Lower lobe of right lung (tissue), 2 donors: Measurements from ENCODE around the gene STX17. TPM values are rescaled to one million over a fixed set of nuclear protein-coding genes. Genes with fewer than 3 reads are reported as not detected.
"Not testable (repeated sequence)": the region's sequence is repeated elsewhere in the genome, so short reads cannot be mapped to it uniquely, and the experiment has no call there.

Source experiments
- ATAC-seq, 2 donors: fragments of 200-7000 bp; cut with Tn5 transposase; one replicate each; pipeline ENCODE4 v1.9.1; 2020 to 2022; ENCODE audit warnings: mild to moderate bottlenecking in 2 of 2, moderate library complexity in 2 of 2
- DNase-seq: peaks from one replicate; pipeline ENCODE4 v3.0.0-alpha.2; 2020
- H3K27ac ChIP-seq: fragments of 200-600 bp; one replicate; pipeline ENCODE4 v1.8.0; 2022
- H3K27me3 ChIP-seq: fragments of 200-600 bp; one replicate; pipeline ENCODE4 v1.8.0; 2022; ENCODE audit warnings: low read depth
- H3K36me3 ChIP-seq: fragments of 200-600 bp; one replicate; pipeline ENCODE4 v1.8.0; 2022; ENCODE audit warnings: mild to moderate bottlenecking
- H3K4me1 ChIP-seq: fragments of 200-600 bp; one replicate; pipeline ENCODE4 v1.8.0; 2022
- H3K4me3 ChIP-seq: fragments of 200-600 bp; one replicate; pipeline ENCODE4 v1.8.0; 2022; ENCODE audit warnings: mild to moderate bottlenecking
- H3K9me3 ChIP-seq: fragments of 200-600 bp; one replicate; pipeline ENCODE4 v1.8.0; 2022
- intact Hi-C: fragments of 100-400 bp; cut with DNase I; formaldehyde crosslinking; loops from one replicate; pipeline ENCODE4 v1.11.0; 2022
- total RNA-seq: library from RNA; stranded (reverse); fragmentation: NEBNext Ultra II Directional; extraction: Animal tissue kit (Norgen Biotek cat#: 25700); gene quantifications from one replicate; pipeline ENCODE4 v1.2.1, GENCODE V29; 2021
- TF ChIP-seq, protein P1 (sequence below): fragments of 200-600 bp; IDR thresholded peaks from one replicate; pipeline ENCODE4 v1.8.0; 2022; ENCODE audit warnings: antibody characterized with exemption, mild to moderate bottlenecking
- donor health status: DM: no; HTN: yes; CAD: no; lungs with severe emphysema.

The STX17 gene
- total RNA-seq, 1 donor from 2014 or later, result 37.8 TPM

DNA sequence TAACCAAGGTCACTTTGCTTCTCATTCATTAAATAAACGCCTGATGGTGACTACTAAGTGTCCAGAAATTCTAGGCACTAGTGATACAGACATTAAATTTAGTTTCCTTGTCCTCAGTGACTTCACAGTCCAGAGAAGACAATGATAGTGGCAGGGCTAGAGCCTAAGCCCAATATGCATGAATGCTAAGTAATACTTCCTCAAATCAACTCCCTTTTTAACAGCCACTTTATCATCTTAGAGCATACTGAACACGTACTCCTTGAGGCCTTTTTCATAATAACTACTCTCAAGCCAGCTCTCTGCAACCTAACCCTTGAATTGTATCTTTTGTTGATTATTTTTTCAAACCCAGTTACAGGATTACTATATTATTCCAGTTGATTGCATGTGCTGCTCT is 74.1 kb downstream of the STX17 start:
- H3K4me1 ChIP-seq, result no peaks in the 10 kb centered on the region
- no peak overlapping the region for H3K27ac ChIP-seq
- H3K27me3 ChIP-seq, result no peaks in the 10 kb centered on the region
- intact Hi-C loops, result no loop called here
- ATAC-seq (no peak), DNase-seq (no peak)
- TF ChIP-seq, protein P1, sequence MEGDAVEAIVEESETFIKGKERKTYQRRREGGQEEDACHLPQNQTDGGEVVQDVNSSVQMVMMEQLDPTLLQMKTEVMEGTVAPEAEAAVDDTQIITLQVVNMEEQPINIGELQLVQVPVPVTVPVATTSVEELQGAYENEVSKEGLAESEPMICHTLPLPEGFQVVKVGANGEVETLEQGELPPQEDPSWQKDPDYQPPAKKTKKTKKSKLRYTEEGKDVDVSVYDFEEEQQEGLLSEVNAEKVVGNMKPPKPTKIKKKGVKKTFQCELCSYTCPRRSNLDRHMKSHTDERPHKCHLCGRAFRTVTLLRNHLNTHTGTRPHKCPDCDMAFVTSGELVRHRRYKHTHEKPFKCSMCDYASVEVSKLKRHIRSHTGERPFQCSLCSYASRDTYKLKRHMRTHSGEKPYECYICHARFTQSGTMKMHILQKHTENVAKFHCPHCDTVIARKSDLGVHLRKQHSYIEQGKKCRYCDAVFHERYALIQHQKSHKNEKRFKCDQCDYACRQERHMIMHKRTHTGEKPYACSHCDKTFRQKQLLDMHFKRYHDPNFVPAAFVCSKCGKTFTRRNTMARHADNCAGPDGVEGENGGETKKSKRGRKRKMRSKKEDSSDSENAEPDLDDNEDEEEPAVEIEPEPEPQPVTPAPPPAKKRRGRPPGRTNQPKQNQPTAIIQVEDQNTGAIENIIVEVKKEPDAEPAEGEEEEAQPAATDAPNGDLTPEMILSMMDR, result no peak
- no peak overlapping the region for H3K4me3 ChIP-seq
- H3K9me3 ChIP-seq, result no peaks in the 10 kb centered on the region
- H3K36me3 ChIP-seq, result peaks cover 43% of the 10 kb centered on the region

DNA sequence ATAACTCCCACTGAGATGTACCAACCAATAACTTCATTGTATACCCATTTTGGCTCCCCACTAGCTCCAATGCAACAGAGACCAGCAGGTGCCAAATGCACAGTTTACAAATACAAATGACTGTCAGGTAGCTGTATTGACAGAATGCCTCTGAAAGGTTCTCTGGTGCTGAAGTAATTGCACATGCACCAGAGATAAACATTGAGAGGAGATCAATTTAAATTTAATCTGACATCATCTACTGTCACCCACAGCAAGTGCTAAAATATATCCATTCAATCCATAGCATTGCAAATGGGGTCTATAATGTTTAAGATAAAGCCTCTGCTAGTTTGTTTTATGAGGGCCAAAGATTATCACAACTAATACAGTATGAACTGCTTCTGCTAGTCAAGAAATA is 80.2 kb downstream of the STX17 start:
- Histone ChIP-seq H3K4me1 (no peaks in the 10 kb centered on the region), H3K4me3 (no peak overlapping the region), H3K27me3 (no peaks in the 10 kb centered on the region), H3K27ac (no peak overlapping the region), H3K9me3 (peaks cover 12% of the 10 kb centered on the region), H3K36me3 (peaks cover 27% of the 10 kb centered on the region)
- DNase-seq (no peak), ATAC-seq (no peak)
- intact Hi-C loops, result no loop called here
- TF ChIP-seq, protein P1, result no peak

DNA sequence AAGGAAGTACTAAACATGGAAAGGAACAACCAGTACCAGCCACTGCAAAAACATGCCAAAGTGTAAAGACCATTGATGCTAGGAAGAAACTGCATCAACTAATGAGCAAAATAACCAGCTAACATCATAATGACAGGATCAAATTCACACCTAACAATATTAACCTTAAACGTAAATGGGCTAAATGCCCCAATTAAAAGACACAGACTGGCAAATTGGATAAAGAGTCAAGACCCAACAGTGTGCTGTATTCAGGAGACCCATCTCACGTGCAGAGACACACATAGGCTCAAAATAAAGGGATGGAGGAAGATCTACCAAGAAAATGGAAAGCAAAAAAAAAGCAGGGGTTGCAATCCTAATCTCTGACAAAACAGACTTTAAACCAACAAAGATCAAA is 84.1 kb downstream of the STX17 start:
- DNase-seq, ATAC-seq, H3K27me3 ChIP-seq, H3K4me1 ChIP-seq, H3K27ac ChIP-seq, H3K4me3 ChIP-seq, intact Hi-C loops, H3K36me3 ChIP-seq: not testable (repeated sequence)
- peaks cover 24% of the 10 kb centered on the region for H3K9me3 ChIP-seq

DNA sequence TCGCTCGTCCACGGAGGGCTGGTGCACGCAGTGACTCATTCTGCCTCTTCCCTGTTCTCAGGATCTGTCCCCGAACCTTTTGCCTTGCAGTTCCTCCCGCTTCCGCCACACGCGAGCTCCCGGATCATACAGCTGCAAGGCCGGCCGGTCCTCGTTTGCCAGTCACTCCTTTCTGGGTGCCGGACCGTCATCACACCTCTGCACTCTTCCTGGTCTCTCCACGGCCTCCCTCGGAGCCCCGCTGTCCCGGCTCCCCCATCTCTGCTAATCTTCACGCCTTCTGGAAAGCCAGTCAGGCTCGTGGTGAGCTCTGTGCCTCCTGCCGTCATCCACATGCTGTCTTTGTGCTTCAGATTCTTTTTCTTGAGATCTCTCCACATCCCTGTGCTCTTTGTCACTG is 91.8 kb downstream of the STX17 start:
- H3K27me3 ChIP-seq, result no peaks in the 10 kb centered on the region

DNA sequence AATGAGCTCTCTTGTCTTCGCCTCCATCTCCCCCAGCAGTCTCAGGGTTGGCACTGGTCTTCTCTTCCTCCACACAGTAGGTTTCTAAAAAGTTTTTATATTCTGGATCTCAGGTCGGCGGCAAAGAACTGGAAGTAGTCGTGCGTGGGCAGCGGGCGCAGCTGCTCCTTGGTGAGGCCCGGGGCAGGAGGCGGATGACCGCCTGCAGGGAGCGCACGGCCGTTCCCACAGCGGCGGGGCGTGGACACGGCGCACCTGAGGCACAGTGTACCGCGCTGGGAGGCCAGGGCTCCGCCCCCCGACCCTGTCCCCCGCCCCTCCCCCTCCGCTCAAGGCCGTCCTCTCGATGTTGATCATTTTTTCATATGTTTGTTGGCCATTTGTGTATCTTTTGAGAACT is 92.4 kb downstream of the STX17 start:
- TF ChIP-seq, protein P1, result no peak
- intact Hi-C loops, result no loop called here
- no peak overlapping the region for H3K27ac ChIP-seq
- no peak for ATAC-seq
- no peak for DNase-seq
- no peak overlapping the region for H3K4me3 ChIP-seq
- H3K9me3 ChIP-seq, result peaks cover 4% of the 10 kb centered on the region
- peaks cover 16% of the 10 kb centered on the region for H3K36me3 ChIP-seq
- H3K27me3 ChIP-seq, result no peaks in the 10 kb centered on the region
- H3K4me1 ChIP-seq, result no peaks in the 10 kb centered on the region

More for the DNA sequence above, 91.8 kb downstream of the STX17 start:
- H3K36me3 ChIP-seq, result peaks cover 11% of the 10 kb centered on the region
- TF ChIP-seq, protein P1, result no peak
- DNase-seq (no peak), ATAC-seq (no peak)
- no peak overlapping the region for H3K27ac ChIP-seq
- peaks cover 8% of the 10 kb centered on the region for H3K9me3 ChIP-seq
- no peak overlapping the region for H3K4me3 ChIP-seq
- H3K4me1 ChIP-seq, result no peaks in the 10 kb centered on the region
- intact Hi-C loops, result no loop called here

DNA sequence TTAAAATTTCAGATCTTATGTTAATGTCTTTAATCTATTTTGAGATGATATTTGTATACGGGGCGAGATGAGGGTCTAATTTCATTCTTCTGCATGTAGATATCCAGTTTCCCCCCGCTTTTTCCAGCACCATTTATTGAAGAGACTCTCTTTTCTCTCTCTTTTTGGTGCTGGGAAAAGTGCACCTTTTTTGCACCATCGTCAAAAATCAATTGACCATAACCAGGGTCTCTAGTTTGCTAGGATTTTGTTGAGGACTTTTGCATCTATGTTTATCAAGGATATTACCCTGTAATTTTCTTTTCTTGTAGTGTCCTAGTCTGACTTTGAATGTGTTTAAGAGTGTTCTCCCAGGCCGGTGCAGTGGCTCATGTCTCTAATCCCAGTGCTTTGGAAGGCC is 93.3 kb downstream of the STX17 start:
- Histone ChIP-seq H3K27ac (no peak overlapping the region), H3K4me3 (no peak overlapping the region), H3K9me3 (no peaks in the 10 kb centered on the region), H3K27me3 (no peaks in the 10 kb centered on the region), H3K36me3 (peaks cover 26% of the 10 kb centered on the region), H3K4me1 (no peaks in the 10 kb centered on the region)
- ATAC-seq (no peak), DNase-seq (no peak)
- TF ChIP-seq, protein P1, result no peak
- intact Hi-C loops, result no loop called here
